Nephron (organoid): ENCODE measurements around the gene PPP1R12B.
"Not testable (repeated sequence)": the region's sequence is repeated elsewhere in the genome, so short reads cannot be mapped to it uniquely, and the experiment has no call there.

Source experiments
- H3K27ac Mint-ChIP-seq, 3 experiments: 2 replicates each; pipeline ENCODE4 v1.8.0; 2020; ENCODE audit warnings: mixed read lengths in 3 of 3, mild to moderate bottlenecking in 2 of 3, moderate library complexity in 1 of 3
- H3K27me3 Mint-ChIP-seq: 2 replicates; pipeline ENCODE4 v1.8.0; 2021; ENCODE audit warnings: low read depth, mild to moderate bottlenecking, moderate library complexity, mixed read lengths
- H3K36me3 Mint-ChIP-seq: 2 replicates; pipeline ENCODE4 v1.8.0; 2020; ENCODE audit warnings: low read depth, mixed read lengths
- H3K4me1 Mint-ChIP-seq: 2 replicates; pipeline ENCODE4 v1.8.0; 2020; ENCODE audit warnings: mixed read lengths
- H3K4me3 Mint-ChIP-seq, 3 experiments: 2 replicates each; pipeline ENCODE4 v1.8.0; 2020; ENCODE audit warnings: mild to moderate bottlenecking in 3 of 3, mixed read lengths in 3 of 3, moderate library complexity in 2 of 3
- H3K9me3 Mint-ChIP-seq: 2 replicates; pipeline ENCODE4 v1.8.0; 2020; ENCODE audit warnings: mixed read lengths
- TF ChIP-seq, protein P1 (sequence below), 3 experiments: fragments of 200-600 bp; sonication (generic); IDR thresholded peaks; one replicate each; pipeline ENCODE4 v1.5.0; 2021; ENCODE audit warnings: antibody characterized with exemption in 3 of 3; ENCODE audit not compliant: unreplicated experiment in 3 of 3

PPP1R12B gene

DNA sequence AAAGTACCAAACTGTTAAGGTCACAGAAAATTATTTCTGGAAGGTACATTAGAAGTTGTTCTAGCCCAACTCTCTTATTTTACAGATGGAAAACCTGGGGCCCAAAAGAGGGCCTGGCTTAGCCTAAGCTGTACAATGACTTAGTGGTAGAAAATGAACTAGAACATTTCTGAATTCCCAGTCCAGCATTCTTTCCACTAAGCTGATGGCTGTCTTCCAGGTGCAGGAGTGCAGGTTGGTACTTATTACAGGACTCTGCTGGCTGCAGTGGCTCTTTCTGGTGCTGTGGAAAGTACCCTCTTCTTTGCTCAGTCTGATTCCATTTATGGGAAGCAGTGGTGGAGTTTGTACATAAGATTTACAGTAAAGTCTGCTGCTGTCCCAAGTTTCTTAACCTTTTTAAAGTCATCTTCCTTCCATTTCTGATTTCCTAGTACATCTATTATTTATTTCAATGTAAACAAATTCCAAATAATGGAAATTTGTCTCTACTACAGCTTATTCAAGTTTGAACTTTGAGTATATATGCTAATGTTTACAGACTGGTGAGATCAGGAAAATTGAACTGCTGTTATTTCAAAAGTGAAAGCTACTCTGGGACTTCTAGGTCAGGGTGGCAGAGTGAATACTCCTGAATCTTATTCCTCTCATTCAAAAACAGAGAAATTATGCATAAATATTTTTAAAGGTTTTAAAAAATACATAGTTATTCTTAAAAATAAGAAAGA, 171.8 kb downstream of the PPP1R12B start:
- H3K27me3 Mint-ChIP-seq, H3K36me3 Mint-ChIP-seq, H3K9me3 Mint-ChIP-seq, H3K4me3 Mint-ChIP-seq: not testable (repeated sequence)
- Mint-ChIP-seq H3K27ac (peak overlapping the region; percentile 65 to 90 (median 73)), H3K4me1 (peaks cover 31% of the 10 kb centered on the region)

DNA sequence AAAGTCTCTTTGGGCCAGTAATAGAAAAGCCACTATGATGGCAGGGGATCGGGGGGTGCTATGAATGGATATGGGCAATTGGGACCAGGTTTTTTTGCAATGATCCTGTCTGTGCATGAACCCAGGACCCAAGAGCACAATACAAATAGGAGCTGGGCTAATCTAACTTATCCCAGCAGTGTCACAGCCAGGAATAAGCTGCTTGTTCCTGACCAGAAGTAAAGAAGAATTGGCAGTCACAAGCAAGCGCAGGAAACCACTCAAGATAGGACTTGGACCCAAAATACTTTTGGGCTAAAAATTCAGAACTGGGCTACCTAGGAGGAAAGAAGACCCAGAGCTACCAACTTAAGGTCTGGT, 172.3 kb downstream of the PPP1R12B start:
- peak overlapping the region in 1 of 3 experiments; percentile 73 for H3K27ac Mint-ChIP-seq
- H3K9me3 Mint-ChIP-seq, H3K36me3 Mint-ChIP-seq, H3K4me3 Mint-ChIP-seq, H3K27me3 Mint-ChIP-seq: not testable (repeated sequence)
- peaks cover 31% of the 10 kb centered on the region for H3K4me1 Mint-ChIP-seq

DNA sequence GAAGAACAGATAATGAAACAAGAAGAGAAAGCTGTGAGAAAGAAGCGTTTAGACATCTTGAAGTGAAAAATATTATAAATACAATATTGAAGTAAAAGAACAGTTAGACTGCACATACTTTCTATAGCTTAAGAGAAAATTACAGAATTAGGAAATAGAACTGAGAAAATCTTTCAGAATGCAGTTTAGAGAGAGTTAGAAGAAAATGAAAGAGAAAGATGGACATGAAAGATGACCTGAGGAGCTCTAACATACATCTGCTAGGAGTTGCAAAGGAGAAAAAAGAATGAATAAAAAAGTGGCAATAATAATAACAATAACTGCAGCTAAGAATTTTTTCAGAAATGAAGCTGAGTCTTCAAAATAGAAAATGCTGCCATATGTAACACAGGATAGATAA, 173.0 kb downstream of the PPP1R12B start:
- not testable (repeated sequence) for H3K9me3 Mint-ChIP-seq, H3K27ac Mint-ChIP-seq, H3K36me3 Mint-ChIP-seq, H3K4me3 Mint-ChIP-seq, H3K27me3 Mint-ChIP-seq
- H3K4me1 Mint-ChIP-seq = peaks cover 25% of the 10 kb centered on the region

DNA sequence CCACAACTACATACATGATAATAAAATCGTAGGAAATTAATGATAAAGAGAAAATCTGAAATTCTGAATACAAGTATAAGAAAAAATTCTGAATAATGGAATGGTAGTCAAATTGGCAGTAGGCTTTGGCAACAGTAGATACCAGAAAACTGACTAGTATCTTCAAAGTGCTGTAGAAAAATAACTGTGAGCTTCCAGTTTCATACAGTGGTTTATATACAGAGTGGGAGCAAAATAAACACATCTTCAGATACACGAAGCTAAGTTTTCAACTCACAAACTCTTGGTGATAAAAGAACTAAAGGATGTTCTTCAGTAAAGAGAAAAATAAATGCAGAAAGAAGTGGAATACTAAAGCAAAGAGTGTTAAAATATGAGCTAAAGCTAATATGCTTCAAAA, 173.4 kb downstream of the PPP1R12B start:
- Mint-ChIP-seq H3K9me3 (peaks cover 2% of the 10 kb centered on the region), H3K4me3 (no peak overlapping the region), H3K36me3 (peaks cover 5% of the 10 kb centered on the region), H3K4me1 (peaks cover 25% of the 10 kb centered on the region), H3K27ac (no peak overlapping the region), H3K27me3 (no peaks in the 10 kb centered on the region)
- TF ChIP-seq, protein P1, sequence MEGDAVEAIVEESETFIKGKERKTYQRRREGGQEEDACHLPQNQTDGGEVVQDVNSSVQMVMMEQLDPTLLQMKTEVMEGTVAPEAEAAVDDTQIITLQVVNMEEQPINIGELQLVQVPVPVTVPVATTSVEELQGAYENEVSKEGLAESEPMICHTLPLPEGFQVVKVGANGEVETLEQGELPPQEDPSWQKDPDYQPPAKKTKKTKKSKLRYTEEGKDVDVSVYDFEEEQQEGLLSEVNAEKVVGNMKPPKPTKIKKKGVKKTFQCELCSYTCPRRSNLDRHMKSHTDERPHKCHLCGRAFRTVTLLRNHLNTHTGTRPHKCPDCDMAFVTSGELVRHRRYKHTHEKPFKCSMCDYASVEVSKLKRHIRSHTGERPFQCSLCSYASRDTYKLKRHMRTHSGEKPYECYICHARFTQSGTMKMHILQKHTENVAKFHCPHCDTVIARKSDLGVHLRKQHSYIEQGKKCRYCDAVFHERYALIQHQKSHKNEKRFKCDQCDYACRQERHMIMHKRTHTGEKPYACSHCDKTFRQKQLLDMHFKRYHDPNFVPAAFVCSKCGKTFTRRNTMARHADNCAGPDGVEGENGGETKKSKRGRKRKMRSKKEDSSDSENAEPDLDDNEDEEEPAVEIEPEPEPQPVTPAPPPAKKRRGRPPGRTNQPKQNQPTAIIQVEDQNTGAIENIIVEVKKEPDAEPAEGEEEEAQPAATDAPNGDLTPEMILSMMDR (IDR thresholded peaks at IDR 0.05; ENCODE audit: unreplicated experiment in 3 of 3) = no peak

DNA sequence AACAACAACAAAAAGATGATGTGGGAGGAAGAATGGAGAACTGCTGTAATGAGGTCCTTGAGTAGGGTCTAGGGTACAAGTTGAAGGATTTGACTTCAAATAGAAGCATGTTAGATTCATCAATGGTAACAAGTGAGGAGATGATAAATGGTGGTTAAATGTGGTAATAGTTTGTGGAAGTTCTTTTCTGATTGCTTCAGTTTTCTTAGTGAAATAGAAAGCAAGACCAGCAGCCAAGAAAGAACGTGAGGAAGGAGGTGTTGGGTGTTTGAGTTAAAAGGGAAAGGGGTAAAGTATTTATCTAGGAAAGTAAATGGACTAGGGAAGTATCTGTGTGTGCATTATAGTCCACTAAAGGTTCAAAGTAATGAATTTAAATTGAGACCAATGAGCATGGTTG, 177.6 kb downstream of the PPP1R12B start:
- H3K27ac Mint-ChIP-seq, H3K9me3 Mint-ChIP-seq, H3K27me3 Mint-ChIP-seq, H3K4me1 Mint-ChIP-seq, H3K36me3 Mint-ChIP-seq, H3K4me3 Mint-ChIP-seq: not testable (repeated sequence)

DNA sequence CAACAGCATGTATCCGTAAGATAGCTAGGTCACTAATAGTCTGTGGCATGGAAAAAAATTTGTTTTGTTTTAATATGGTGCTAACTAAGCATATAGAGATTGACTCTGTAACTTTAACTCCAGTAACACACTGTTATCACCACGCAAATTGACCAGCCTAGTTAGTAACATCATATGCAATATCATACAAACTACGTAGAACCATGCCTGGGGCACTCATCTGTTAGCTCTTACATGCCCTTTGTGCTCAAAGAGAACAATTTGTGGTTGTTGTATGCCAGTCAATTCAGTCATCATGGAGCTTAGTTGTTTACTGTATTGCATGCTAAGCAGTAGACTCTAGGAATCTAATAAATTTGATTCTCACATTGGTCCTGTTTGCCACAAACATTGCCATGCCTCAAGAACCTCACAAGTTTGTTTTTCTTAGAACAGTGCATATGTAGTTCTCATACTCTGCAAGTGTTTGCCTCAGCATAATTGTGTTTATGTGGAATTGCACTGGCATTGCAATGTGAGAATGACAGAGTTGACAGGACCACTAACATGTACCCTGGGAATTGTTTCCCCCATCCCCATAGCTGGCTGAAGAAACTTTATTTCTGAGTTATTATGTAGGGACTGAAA, 179.7 kb downstream of the PPP1R12B start:
- H3K4me1 Mint-ChIP-seq, H3K9me3 Mint-ChIP-seq, H3K27me3 Mint-ChIP-seq, H3K27ac Mint-ChIP-seq, H3K4me3 Mint-ChIP-seq, H3K36me3 Mint-ChIP-seq: not testable (repeated sequence)

DNA sequence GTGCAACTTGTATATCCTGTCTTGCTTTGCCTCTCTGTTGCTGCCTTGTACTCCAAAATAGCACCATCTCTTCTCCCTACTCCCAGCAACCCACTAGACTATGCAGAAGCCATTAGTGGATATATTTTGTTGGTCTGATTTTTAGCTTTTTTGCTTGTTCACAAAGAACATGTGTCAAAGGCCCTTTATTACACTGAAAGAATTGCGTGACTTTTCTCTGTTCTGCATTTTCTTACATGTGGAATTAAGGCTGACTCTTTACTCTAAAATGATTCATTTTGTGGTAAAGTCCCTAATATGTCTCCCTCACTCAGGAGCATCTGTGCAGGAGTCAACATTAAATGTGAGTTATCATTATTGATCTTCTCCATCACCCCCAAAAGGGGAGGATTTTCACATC, 182.2 kb downstream of the PPP1R12B start:
- not testable (repeated sequence) for H3K27ac Mint-ChIP-seq, H3K36me3 Mint-ChIP-seq, H3K9me3 Mint-ChIP-seq, H3K4me1 Mint-ChIP-seq, H3K4me3 Mint-ChIP-seq, H3K27me3 Mint-ChIP-seq

DNA sequence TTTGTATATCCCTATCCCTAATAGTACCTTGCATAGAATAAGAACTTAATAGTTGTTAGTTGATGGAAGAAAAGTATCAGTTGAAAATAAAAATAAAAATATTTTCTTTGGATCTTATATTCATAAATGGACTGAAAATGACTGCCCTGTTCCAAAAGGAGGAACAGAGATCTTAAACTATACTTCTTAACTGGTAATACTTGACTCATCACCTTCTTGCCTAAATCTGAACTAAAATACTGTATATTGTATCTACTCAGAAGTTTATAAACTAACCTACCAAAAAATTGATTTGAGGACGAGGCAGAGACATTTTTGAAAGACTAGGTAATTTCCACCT, 182.9 kb downstream of the PPP1R12B start:
- Mint-ChIP-seq H3K9me3 (no peaks in the 10 kb centered on the region), H3K36me3 (no peaks in the 10 kb centered on the region), H3K4me1 (no peaks in the 10 kb centered on the region), H3K27me3 (no peaks in the 10 kb centered on the region), H3K27ac (no peak overlapping the region), H3K4me3 (no peak overlapping the region)
- TF ChIP-seq, protein P1 (IDR thresholded peaks at IDR 0.05; ENCODE audit: unreplicated experiment in 3 of 3) = no peak

DNA sequence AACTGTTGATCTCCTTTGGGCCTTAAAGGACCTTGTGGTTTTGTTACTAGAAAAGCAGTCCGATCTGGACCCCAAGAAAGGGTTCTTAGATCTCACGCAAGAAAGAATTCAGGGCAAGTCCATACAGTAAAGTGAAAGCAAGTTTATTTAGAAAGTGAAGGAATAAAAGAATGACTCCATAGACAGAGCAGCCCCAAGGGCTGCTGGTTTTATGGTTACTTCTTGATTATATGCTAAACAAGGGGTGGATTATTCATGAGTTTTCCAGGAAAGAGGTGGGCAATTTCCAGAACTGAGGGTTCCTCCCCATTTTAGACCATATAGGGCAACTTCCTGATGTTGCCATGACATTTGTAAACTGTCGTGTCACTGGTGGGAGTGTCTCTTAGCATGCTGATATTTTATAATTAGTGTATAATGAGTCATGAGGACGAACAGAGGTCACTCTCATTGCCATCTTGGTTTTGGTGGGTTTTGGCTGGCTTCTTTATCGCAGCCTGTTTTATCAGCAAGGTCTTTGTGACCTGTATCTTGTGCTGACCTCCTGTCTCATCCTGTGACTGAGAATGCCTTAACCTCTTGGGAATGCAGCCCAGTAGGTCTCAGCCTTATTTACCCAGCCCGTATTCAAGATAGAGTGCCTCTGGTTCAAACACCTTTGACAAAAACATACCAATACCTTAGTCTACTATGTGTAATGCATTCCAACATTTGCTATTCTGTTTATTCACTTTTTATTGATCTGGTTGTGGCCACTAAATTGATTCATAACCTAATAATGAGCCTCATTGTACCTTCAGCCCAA, 183.5 kb downstream of the PPP1R12B start:
- not testable (repeated sequence) for H3K9me3 Mint-ChIP-seq, H3K4me3 Mint-ChIP-seq, H3K36me3 Mint-ChIP-seq, H3K27ac Mint-ChIP-seq, H3K4me1 Mint-ChIP-seq, H3K27me3 Mint-ChIP-seq

DNA sequence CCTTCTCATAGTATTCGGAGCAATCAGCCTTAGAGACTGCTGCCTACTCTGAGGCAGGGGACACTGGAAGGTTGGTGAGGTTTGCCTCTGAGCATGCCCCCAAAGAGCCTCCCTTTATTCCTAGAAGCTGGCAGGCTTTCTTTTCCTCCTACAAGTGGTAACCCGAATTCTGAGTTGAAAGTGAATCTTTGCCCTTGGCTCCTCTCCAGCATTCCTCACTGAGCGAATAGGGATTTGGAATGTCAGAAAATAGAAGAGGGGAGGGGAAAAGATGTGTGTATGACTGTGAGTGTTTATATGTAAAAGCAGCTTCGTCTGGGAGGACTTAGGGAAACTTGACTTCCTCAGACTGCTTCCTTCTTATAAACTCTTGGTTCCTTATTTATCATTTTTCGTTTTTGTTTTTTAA, 190.7 kb downstream of the PPP1R12B start:
- not testable (repeated sequence) for H3K27me3 Mint-ChIP-seq, H3K36me3 Mint-ChIP-seq, H3K9me3 Mint-ChIP-seq
- H3K4me3 Mint-ChIP-seq = peak overlapping the region; percentile 79 to 92 (median 85)
- H3K27ac Mint-ChIP-seq = peak overlapping the region; percentile 95 to 98 (median 97)
- peaks cover 42% of the 10 kb centered on the region for H3K4me1 Mint-ChIP-seq

DNA sequence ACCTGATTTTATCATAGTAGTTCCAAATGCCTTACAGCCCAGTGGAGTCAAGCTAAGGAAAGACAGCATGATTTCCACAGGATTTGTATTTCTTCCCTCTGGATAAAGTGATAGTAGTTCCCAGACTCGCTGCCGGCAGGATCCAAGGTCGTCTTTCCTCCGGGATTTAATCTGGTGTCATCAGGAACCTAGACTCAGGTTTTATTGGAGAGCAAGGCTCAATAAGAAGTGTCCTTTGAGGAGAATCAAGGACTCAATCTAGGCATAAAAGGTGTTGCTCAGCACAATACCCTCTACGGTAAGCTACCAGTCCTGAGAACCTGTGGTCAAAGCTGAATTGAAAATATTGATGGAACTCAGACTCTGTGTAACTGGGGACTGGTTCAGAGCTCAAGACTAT, 191.1 kb downstream of the PPP1R12B start:
- H3K27me3 Mint-ChIP-seq, H3K9me3 Mint-ChIP-seq: not testable (repeated sequence)

More for the DNA sequence above, 191.1 kb downstream of the PPP1R12B start:
- not testable (repeated sequence) for H3K36me3 Mint-ChIP-seq
- peak overlapping the region; percentile 95 to 98 (median 97) for H3K27ac Mint-ChIP-seq
- peak overlapping the region; percentile 79 to 92 (median 85) for H3K4me3 Mint-ChIP-seq
- H3K4me1 Mint-ChIP-seq = peaks cover 42% of the 10 kb centered on the region
